IMR-90 (cell line): Measurements from ENCODE around the gene AGXT. TPM values are rescaled to one million over a fixed set of nuclear protein-coding genes. Genes with fewer than 3 reads are reported as not detected.

Source experiments
- ATAC-seq: fragments of 200-7000 bp; cut with Tn5 transposase; 2 replicates; pipeline ENCODE4 v1.9.1; 2020; ENCODE audit warnings: low read depth, mild to moderate bottlenecking, moderate library complexity
- BruUV-seq: library from RNA; stranded (reverse); fragments of 400-500 nt; replicated peaks from 2 replicates; lab custom pipeline; 2021; lab: Mats Ljungman, UMichigan
- CTCF ChIA-PET: fragments of 300-600 bp; formaldehyde crosslinking; extraction: SDS; loops from one replicate; lab custom pipeline; 2021; ENCODE audit warnings: antibody characterized with exemption; lab: Yijun Ruan, JAX
- POLR2A ChIA-PET: fragments of 300-600 bp; sonication (Branson Sonifier 250); formaldehyde crosslinking; loops from one replicate; lab custom pipeline; 2022; ENCODE audit warnings: antibody characterized with exemption; ENCODE audit not compliant: unreplicated experiment; lab: Charles Lee
- DNase-seq: peaks from one replicate; pipeline ENCODE4 v3.0.0; 2013
- H2AFZ ChIP-seq: replicated peaks from 2 replicates; pipeline ENCODE3; 2013; ENCODE audit warnings: low read length, mild to moderate bottlenecking; ENCODE audit not compliant: poor library complexity
- H2AK5ac ChIP-seq: 2 replicates; pipeline ENCODE4 v1.6.1; 2013; ENCODE audit warnings: low read depth, low read length, inconsistent platforms
- H2AK9ac ChIP-seq: replicated peaks from 2 replicates; pipeline ENCODE3; 2013; ENCODE audit warnings: mild to moderate bottlenecking, low read depth, low read length, moderate library complexity; ENCODE audit not compliant: poor library complexity
- H2BK120ac ChIP-seq: 2 replicates; pipeline ENCODE4 v1.6.1; 2013; ENCODE audit warnings: low read depth, low read length, inconsistent platforms
- H2BK15ac ChIP-seq: 3 replicates; pipeline ENCODE4 v1.6.1; 2013; ENCODE audit warnings: low read depth, low read length, inconsistent platforms
- H2BK20ac ChIP-seq: 2 replicates; pipeline ENCODE4 v1.6.1; 2013; ENCODE audit warnings: low read depth, mild to moderate bottlenecking, inconsistent platforms, low read length, moderate library complexity
- H2BK5ac ChIP-seq: 2 replicates; pipeline ENCODE4 v1.6.1; 2013; ENCODE audit warnings: mild to moderate bottlenecking, low read depth, low read length, inconsistent platforms; ENCODE audit not compliant: poor library complexity, severe bottlenecking
- H3K14ac ChIP-seq: replicated peaks from 2 replicates; pipeline ENCODE4 v1.6.1; 2013; ENCODE audit warnings: low read depth, low read length, inconsistent platforms
- H3K18ac ChIP-seq: 2 replicates; pipeline ENCODE4 v1.6.1; 2013; ENCODE audit warnings: low read depth, low read length, control low read depth
- H3K23ac ChIP-seq: 2 replicates; pipeline ENCODE4 v1.6.1; 2013; ENCODE audit warnings: low read depth, low read length, inconsistent platforms
- H3K27ac ChIP-seq: 2 replicates; pipeline ENCODE4 v1.5.1; 2013; ENCODE audit warnings: mild to moderate bottlenecking, control low read depth, low read length; ENCODE audit not compliant: insufficient read depth
- H3K27me3 ChIP-seq: 2 replicates; pipeline ENCODE4 v1.6.1; 2013; ENCODE audit warnings: low read length; ENCODE audit not compliant: control insufficient read depth, insufficient read depth
- H3K36me3 ChIP-seq: 2 replicates; pipeline ENCODE4 v1.6.1; 2013; ENCODE audit warnings: low read length, mixed read lengths; ENCODE audit not compliant: control insufficient read depth, insufficient read depth
- H3K4ac ChIP-seq: 2 replicates; pipeline ENCODE4 v1.6.1; 2013; ENCODE audit warnings: low read depth, low read length, inconsistent platforms
- H3K4me1 ChIP-seq: 2 replicates; pipeline ENCODE4 v1.6.1; 2013; ENCODE audit warnings: low read length, mixed read lengths; ENCODE audit not compliant: control insufficient read depth, insufficient read depth
- H3K4me2 ChIP-seq: 2 replicates; pipeline ENCODE4 v1.6.1; 2013; ENCODE audit warnings: low read depth, mild to moderate bottlenecking, control low read depth, low read length, moderate library complexity
- H3K4me3 ChIP-seq: 2 replicates; pipeline ENCODE4 v1.5.1; 2013; ENCODE audit warnings: low read depth, mild to moderate bottlenecking, control low read depth, low read length, moderate library complexity; ENCODE audit not compliant: insufficient read depth
- H3K56ac ChIP-seq: 2 replicates; pipeline ENCODE4 v1.6.1; 2013; ENCODE audit warnings: low read length, inconsistent platforms; ENCODE audit not compliant: insufficient read depth; ENCODE audit errors: extremely low read depth
- H3K79me1 ChIP-seq, 2 experiments: 2 replicates each; pipeline ENCODE4 v1.6.1; 2013; ENCODE audit warnings: low read length in 2 of 2, inconsistent platforms in 1 of 2, low read depth in 1 of 2
- H3K9ac ChIP-seq: 2 replicates; pipeline ENCODE4 v1.6.1; 2013; ENCODE audit warnings: low read depth, low read length, control low read depth
- H3K9me1 ChIP-seq: 2 replicates; pipeline ENCODE4 v1.6.1; 2013; ENCODE audit warnings: low read length, inconsistent platforms; ENCODE audit not compliant: insufficient read depth
- H3K9me3 ChIP-seq: 2 replicates; pipeline ENCODE4 v1.6.1; 2013; ENCODE audit warnings: low read length; ENCODE audit not compliant: control insufficient read depth, insufficient read depth
- H4K20me1 ChIP-seq: 2 replicates; pipeline ENCODE4 v1.6.1; 2013; ENCODE audit warnings: low read length, inconsistent platforms; ENCODE audit not compliant: insufficient read depth
- H4K5ac ChIP-seq: 2 replicates; pipeline ENCODE4 v1.6.1; 2013; ENCODE audit warnings: mild to moderate bottlenecking, low read depth, low read length, control low read depth
- H4K8ac ChIP-seq, 2 experiments: 2 replicates each; pipeline ENCODE4 v1.6.1; 2013; ENCODE audit warnings: low read depth in 2 of 2, low read length in 2 of 2, control low read depth in 1 of 2, inconsistent platforms in 1 of 2
- H4K91ac ChIP-seq: 2 replicates; pipeline ENCODE4 v1.6.1; 2013; ENCODE audit warnings: low read depth, low read length, inconsistent platforms; ENCODE audit not compliant: insufficient read depth
- BHLHE40 ChIP-seq: fragments of 150-350 bp; IDR thresholded peaks from 2 replicates; pipeline ENCODE4 v1.6.1; 2016; ENCODE audit warnings: mild to moderate bottlenecking, low read depth, low read length
- CEBPB ChIP-seq: IDR thresholded peaks from 2 replicates; pipeline ENCODE4 v1.6.1; 2012; ENCODE audit warnings: low read depth, low read length, improper control_type of control experiment
- CHD1 ChIP-seq: IDR thresholded peaks from 2 replicates; pipeline ENCODE4 v1.6.1; 2012; ENCODE audit warnings: low read depth, low read length, improper control_type of control experiment
- ELK1 ChIP-seq: fragments of 150-350 bp; IDR thresholded peaks from 2 replicates; pipeline ENCODE4 v1.6.1; 2016; ENCODE audit warnings: low read depth, mild to moderate bottlenecking, low read length, moderate library complexity, borderline replicate concordance
- FOS ChIP-seq: fragments of 150-350 bp; IDR thresholded peaks from 2 replicates; pipeline ENCODE4 v1.6.1; 2016; ENCODE audit warnings: low read depth, low read length
- MAFK ChIP-seq: IDR thresholded peaks from 2 replicates; pipeline ENCODE4 v1.6.1; 2012; ENCODE audit warnings: low read depth, low read length, improper control_type of control experiment
- MAZ ChIP-seq: IDR thresholded peaks from 2 replicates; pipeline ENCODE4 v1.6.1; 2012; ENCODE audit warnings: low read depth, mild to moderate bottlenecking, low read length, improper control_type of control experiment, moderate library complexity, borderline replicate concordance
- MXI1 ChIP-seq: IDR thresholded peaks from 2 replicates; pipeline ENCODE4 v1.6.1; 2012; ENCODE audit warnings: low read depth, mild to moderate bottlenecking, low read length, moderate library complexity, borderline replicate concordance
- NFE2L2 ChIP-seq: fragments of 150-350 bp; IDR thresholded peaks from 2 replicates; pipeline ENCODE4 v1.6.1; 2016; ENCODE audit warnings: low read depth, mild to moderate bottlenecking, low read length
- POLR2A ChIP-seq: IDR thresholded peaks from 2 replicates; pipeline ENCODE4 v1.6.1; 2012; ENCODE audit warnings: mild to moderate bottlenecking, low read depth, low read length
- RAD21 ChIP-seq: IDR thresholded peaks from 2 replicates; pipeline ENCODE4 v1.6.1; 2012; ENCODE audit warnings: low read length, improper control_type of control experiment
- RCOR1 ChIP-seq: IDR thresholded peaks from 2 replicates; pipeline ENCODE4 v1.6.1; 2012; ENCODE audit warnings: mild to moderate bottlenecking, low read length, improper control_type of control experiment; ENCODE audit not compliant: insufficient replicate concordance
- SMC3 ChIP-seq: fragments of 150-350 bp; IDR thresholded peaks from 2 replicates; pipeline ENCODE4 v1.6.1; 2016; ENCODE audit warnings: low read depth, mild to moderate bottlenecking, antibody characterized with exemption, low read length, moderate library complexity
- USF2 ChIP-seq: fragments of 150-350 bp; IDR thresholded peaks from 2 replicates; pipeline ENCODE4 v1.6.1; 2017; ENCODE audit warnings: mild to moderate bottlenecking, antibody characterized with exemption, low read length, low read depth
- WGBS, 2 experiments: methylation state at CpG; one replicate each; pipeline versions ENCODE4 v1.1.5 to v1.1.7; 2013; ENCODE audit warnings: missing lambda C conversion rate in 2 of 2; ENCODE audit not compliant: insufficient read length in 1 of 2; ENCODE audit errors: extremely low coverage in 2 of 2; 5-methylcytosine and 5-hydroxymethylcytosine counted together
- dilution Hi-C: fragments of 300-500 bp; cut with HindIII; formaldehyde crosslinking; loops from one replicate; pipeline ENCODE4 v1.14.3; 2018; ENCODE audit warnings: low sequenced_read_pairs; ENCODE audit not compliant: unreplicated experiment
- in situ Hi-C: fragments of 300-500 bp; cut with MboI; formaldehyde crosslinking; loops from 3 replicates; pipeline ENCODE4 v1.14.3; 2019; ENCODE audit warnings: low sequenced_read_pairs, inconsistent platforms, mixed read lengths
- intact Hi-C: fragments of 100-400 bp; cut with micrococcal nuclease; formaldehyde crosslinking; loops from 2 replicates; pipeline ENCODE4 v1.10.0; 2022
- polyA plus RNA-seq, 3 experiments: library from polyadenylated mRNA; depleted of rRNA; stranded (reverse); fragments of >200 nt; gene quantifications; 2 replicates each; pipeline ENCODE4 v1.2.3, GENCODE V29; 2012; ENCODE audit warnings: low replicate concordance in 1 of 3
- total RNA-seq: library from RNA; depleted of rRNA; stranded (reverse); fragments of >200 nt; gene quantifications from 2 replicates; pipeline ENCODE4 v1.2.3, GENCODE V29; 2012
- TF ChIP-seq, protein P1 (sequence below): conservative IDR thresholded peaks from 2 replicates; pipeline ENCODE4 v1.5.1; 2012; ENCODE audit warnings: mild to moderate bottlenecking, low read depth, low read length, improper control_type of control experiment

The AGXT gene
- total and polyA plus RNA-seq, 2 of the 4 experiments (the other 2 are of a cell fraction): not detected

DNA sequence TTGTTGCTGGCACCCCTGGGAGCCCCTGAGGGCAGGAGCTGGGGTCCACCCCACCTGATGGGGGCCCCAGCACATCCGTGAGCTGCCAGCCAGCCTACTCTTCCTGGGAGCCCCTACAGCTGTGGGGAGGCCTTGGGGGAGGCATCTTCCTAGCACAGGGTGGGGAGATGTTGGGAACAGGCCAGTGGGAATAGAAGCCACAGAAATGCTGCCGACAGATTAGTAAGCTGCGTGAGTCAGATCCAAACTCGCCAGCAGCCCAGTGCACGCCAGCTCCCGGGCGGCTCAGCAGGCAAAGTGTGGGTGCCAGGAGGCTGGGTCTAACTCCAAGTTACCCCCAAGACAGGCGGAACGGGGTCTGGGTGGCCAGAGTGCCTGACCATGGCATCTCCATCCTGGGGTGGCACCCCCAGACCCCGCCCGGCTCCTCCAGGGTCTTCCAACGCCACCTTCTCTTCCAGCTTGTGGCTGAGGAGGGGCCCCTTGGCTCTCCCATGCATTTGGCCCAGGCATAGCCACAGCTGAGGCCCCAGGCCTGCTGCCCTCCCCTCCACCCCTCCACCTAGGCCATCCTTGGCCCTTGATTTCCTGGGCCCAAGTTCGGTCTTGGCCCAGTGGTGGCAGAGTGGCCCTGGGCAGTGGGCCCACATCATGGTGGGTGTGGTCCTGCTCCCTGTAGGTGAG, 52.8 kb downstream of the AGXT start:
- peak overlapping the region; percentile 92; the same call in 2 of the 3 replicates for H2BK15ac ChIP-seq
- dilution Hi-C loops: no loop called here
- H3K9me3 ChIP-seq: no peaks in the 10 kb centered on the region
- H3K14ac ChIP-seq: peak overlapping the region; percentile 81
- H3K4me3 ChIP-seq: no peak overlapping the region
- H3K36me3 ChIP-seq: no peaks in the 10 kb centered on the region
- peak overlapping the region; percentile 77 for H3K23ac ChIP-seq
- peak overlapping the region; percentile 96 for H2BK120ac ChIP-seq
- in situ Hi-C loops: no loop called here
- H2AFZ ChIP-seq: peak overlapping the region; percentile 75
- H2AK9ac ChIP-seq: peak overlapping the region; percentile 96
- H4K8ac ChIP-seq: peak overlapping the region; percentile 83 to 84
- peak overlapping the region; percentile 22 for H3K56ac ChIP-seq
- peaks cover 19% of the 10 kb centered on the region for H3K9me1 ChIP-seq
- intact Hi-C loops: no loop called here
- H2BK5ac ChIP-seq: peak overlapping the region; percentile 93
- no peaks in the 10 kb centered on the region for H4K20me1 ChIP-seq
- CTCF ChIA-PET: no interaction called here
- H3K27me3 ChIP-seq: no peaks in the 10 kb centered on the region
- POLR2A ChIA-PET: no interaction called here
- BruUV-seq: no TSS peak
- peak overlapping the region; percentile 78 for H3K27ac ChIP-seq
- peak; percentile 96 for DNase-seq
- peak overlapping the region; percentile 96 for H4K91ac ChIP-seq
- H3K9ac ChIP-seq: peak overlapping the region; percentile 3; the same call in 1 of the 2 replicates
- H3K18ac ChIP-seq: peak overlapping the region; percentile 74
- peak overlapping the region; percentile 98 for H3K4ac ChIP-seq
- peak overlapping the region; percentile 83 for H4K5ac ChIP-seq
- no peaks in the 10 kb centered on the region for H3K79me1 ChIP-seq
- H2AK5ac ChIP-seq: peak overlapping the region; percentile 99
- H3K4me2 ChIP-seq: no peak overlapping the region
- peaks cover 35% of the 10 kb centered on the region for H3K4me1 ChIP-seq
- ATAC-seq: peak; percentile 83
- whole genome bisulfite sequencing, 2 experiments: 14% methylated on average over 4 of the region's 13 CpGs; no CpG with 5 or more reads in 1 of the 2 experiments
- H2BK20ac ChIP-seq: peak overlapping the region; percentile 86
- no peak; the same call in 1 of the 2 replicates for TF ChIP-seq NFE2L2
- TF ChIP-seq RAD21: peak; percentile 2; the same call in 1 of the 2 replicates
- TF ChIP-seq USF2: no peak
- TF ChIP-seq POLR2A: peak; percentile 63
- peak; percentile 48 for TF ChIP-seq BHLHE40
- TF ChIP-seq ELK1: no peak
- no peak for TF ChIP-seq RCOR1
- no peak for TF ChIP-seq CEBPB
- TF ChIP-seq, protein P1, sequence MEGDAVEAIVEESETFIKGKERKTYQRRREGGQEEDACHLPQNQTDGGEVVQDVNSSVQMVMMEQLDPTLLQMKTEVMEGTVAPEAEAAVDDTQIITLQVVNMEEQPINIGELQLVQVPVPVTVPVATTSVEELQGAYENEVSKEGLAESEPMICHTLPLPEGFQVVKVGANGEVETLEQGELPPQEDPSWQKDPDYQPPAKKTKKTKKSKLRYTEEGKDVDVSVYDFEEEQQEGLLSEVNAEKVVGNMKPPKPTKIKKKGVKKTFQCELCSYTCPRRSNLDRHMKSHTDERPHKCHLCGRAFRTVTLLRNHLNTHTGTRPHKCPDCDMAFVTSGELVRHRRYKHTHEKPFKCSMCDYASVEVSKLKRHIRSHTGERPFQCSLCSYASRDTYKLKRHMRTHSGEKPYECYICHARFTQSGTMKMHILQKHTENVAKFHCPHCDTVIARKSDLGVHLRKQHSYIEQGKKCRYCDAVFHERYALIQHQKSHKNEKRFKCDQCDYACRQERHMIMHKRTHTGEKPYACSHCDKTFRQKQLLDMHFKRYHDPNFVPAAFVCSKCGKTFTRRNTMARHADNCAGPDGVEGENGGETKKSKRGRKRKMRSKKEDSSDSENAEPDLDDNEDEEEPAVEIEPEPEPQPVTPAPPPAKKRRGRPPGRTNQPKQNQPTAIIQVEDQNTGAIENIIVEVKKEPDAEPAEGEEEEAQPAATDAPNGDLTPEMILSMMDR: no peak
- no peak for TF ChIP-seq SMC3
- TF ChIP-seq CHD1: no peak
- TF ChIP-seq MAFK: no peak
- TF ChIP-seq MXI1: peak; percentile 28; the same call in 1 of the 2 replicates
- peak; percentile 92 for TF ChIP-seq MAZ
- peak; percentile 96 for TF ChIP-seq FOS
